OCI-LY3 (cell line): ENCODE results near the gene MAP3K2.
"Not testable (repeated sequence)": the region's sequence is repeated elsewhere in the genome, so short reads cannot be mapped to it uniquely, and the experiment has no call there.

Experiments used
- H2AFZ ChIP-seq: fragments of 200-600, 300-600 bp; shearing (Covaris generic); 2 replicates; pipeline ENCODE4 v1.6.0; 2014; ENCODE audit warnings: antibody characterized with exemption, low read depth, low read length
- H3K27ac ChIP-seq: fragments of 200-600, 300-600 bp; sonication (generic); 2 replicates; pipeline ENCODE4 v1.5.1; 2014; ENCODE audit warnings: mild to moderate bottlenecking, low read length, moderate library complexity, mixed read lengths
- H3K27me3 ChIP-seq: fragments of 200-600, 300-600 bp; sonication (generic); 2 replicates; pipeline ENCODE4 v1.6.1; 2014; ENCODE audit warnings: low read depth, low read length, mixed read lengths
- H3K36me3 ChIP-seq: fragments of 200-600, 300-600 bp; sonication (generic); replicated peaks from 2 replicates; pipeline ENCODE3; 2014; ENCODE audit warnings: low read depth, low read length, mixed read lengths
- H3K4me1 ChIP-seq: fragments of 300-600, 200-600 bp; sonication (generic); 2 replicates; pipeline ENCODE4 v1.6.1; 2014; ENCODE audit warnings: low read length, mixed read lengths
- H3K4me2 ChIP-seq: fragments of 200-600, 300-600 bp; sonication (generic); 2 replicates; pipeline ENCODE4 v1.6.1; 2014; ENCODE audit warnings: low read length, mixed read lengths
- H3K4me3 ChIP-seq: fragments of 300-600, 200-600 bp; sonication (generic); 2 replicates; pipeline ENCODE4 v1.5.1; 2014; ENCODE audit warnings: antibody characterized with exemption, mild to moderate bottlenecking, low read length, moderate library complexity
- H3K79me2 ChIP-seq: fragments of 300-600, 200-600 bp; shearing (Covaris generic); 2 replicates; pipeline ENCODE4 v1.6.1; 2014; ENCODE audit warnings: mild to moderate bottlenecking, low read length, mixed read lengths
- H3K9ac ChIP-seq: fragments of 300-600, 200-600 bp; shearing (Covaris generic); 2 replicates; pipeline ENCODE4 v1.6.0; 2014; ENCODE audit warnings: mild to moderate bottlenecking, low read length, moderate library complexity
- H3K9me3 ChIP-seq: fragments of 200-600, 300-600 bp; shearing (Covaris generic); 2 replicates; pipeline ENCODE4 v1.6.1; 2014; ENCODE audit warnings: low read length, mixed read lengths; ENCODE audit not compliant: insufficient read depth
- H4K20me1 ChIP-seq: fragments of 200-600, 300-600 bp; sonication (generic); 2 replicates; pipeline ENCODE4 v1.6.1; 2016; ENCODE audit warnings: low read length, mixed read lengths; ENCODE audit not compliant: insufficient read depth
- EZH2phosphoT487 ChIP-seq: fragments of 200-600 bp; shearing (Covaris generic); IDR thresholded peaks from 2 replicates; pipeline ENCODE4 v1.6.1; 2018; ENCODE audit warnings: antibody characterized with exemption, mixed run types, low read depth
- TF ChIP-seq, protein P1 (sequence below): fragments of 200-600, 300-600 bp; sonication (generic); IDR thresholded peaks from 2 replicates; pipeline ENCODE4 v1.5.1; 2014; ENCODE audit warnings: antibody characterized with exemption, low read length, low read depth

MAP3K2 gene

DNA sequence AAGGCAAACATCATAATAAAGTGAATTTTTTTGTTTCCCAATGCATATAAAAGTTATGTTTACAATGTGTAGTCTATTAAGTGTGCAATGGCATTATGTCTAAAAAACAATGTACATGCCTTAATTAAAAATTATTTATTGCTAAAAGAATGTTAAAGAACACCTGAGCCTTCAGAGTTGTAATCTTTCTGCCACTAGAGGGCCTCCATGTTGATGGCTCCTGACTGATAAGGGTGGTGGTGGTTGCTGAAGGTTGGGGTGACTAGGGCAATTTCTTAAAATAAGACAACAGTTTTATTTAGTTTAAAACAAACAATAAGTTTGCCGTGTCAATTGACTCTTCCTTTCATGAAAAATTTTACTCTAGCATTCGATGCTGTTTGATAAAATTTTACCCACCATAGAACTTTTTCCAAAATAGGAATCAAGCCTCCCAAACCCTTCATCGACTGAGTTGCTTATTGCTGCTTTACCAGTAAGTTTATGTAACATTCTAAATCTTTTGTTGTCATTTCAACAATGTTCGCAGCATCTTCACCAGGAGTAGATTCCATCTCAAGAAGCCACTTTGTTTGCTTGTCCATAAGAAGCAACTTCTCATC is 32.3 kb downstream of the MAP3K2 start:
- peaks cover 71% of the 10 kb centered on the region for H4K20me1 ChIP-seq
- no peaks in the 10 kb centered on the region for H3K9me3 ChIP-seq
- no peak overlapping the region for H3K4me3 ChIP-seq
- H3K4me2 ChIP-seq, result no peak overlapping the region
- H3K4me1 ChIP-seq, result no peaks in the 10 kb centered on the region
- no peak for TF ChIP-seq EZH2phosphoT487
- TF ChIP-seq, protein P1, sequence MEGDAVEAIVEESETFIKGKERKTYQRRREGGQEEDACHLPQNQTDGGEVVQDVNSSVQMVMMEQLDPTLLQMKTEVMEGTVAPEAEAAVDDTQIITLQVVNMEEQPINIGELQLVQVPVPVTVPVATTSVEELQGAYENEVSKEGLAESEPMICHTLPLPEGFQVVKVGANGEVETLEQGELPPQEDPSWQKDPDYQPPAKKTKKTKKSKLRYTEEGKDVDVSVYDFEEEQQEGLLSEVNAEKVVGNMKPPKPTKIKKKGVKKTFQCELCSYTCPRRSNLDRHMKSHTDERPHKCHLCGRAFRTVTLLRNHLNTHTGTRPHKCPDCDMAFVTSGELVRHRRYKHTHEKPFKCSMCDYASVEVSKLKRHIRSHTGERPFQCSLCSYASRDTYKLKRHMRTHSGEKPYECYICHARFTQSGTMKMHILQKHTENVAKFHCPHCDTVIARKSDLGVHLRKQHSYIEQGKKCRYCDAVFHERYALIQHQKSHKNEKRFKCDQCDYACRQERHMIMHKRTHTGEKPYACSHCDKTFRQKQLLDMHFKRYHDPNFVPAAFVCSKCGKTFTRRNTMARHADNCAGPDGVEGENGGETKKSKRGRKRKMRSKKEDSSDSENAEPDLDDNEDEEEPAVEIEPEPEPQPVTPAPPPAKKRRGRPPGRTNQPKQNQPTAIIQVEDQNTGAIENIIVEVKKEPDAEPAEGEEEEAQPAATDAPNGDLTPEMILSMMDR, result peak; percentile 62
- no peaks in the 10 kb centered on the region for H3K36me3 ChIP-seq
- H3K27ac ChIP-seq, result no peak overlapping the region
- no peaks in the 10 kb centered on the region for H3K27me3 ChIP-seq
- peaks cover 71% of the 10 kb centered on the region for H3K79me2 ChIP-seq
- no peak overlapping the region for H2AFZ ChIP-seq
- no peak overlapping the region for H3K9ac ChIP-seq

DNA sequence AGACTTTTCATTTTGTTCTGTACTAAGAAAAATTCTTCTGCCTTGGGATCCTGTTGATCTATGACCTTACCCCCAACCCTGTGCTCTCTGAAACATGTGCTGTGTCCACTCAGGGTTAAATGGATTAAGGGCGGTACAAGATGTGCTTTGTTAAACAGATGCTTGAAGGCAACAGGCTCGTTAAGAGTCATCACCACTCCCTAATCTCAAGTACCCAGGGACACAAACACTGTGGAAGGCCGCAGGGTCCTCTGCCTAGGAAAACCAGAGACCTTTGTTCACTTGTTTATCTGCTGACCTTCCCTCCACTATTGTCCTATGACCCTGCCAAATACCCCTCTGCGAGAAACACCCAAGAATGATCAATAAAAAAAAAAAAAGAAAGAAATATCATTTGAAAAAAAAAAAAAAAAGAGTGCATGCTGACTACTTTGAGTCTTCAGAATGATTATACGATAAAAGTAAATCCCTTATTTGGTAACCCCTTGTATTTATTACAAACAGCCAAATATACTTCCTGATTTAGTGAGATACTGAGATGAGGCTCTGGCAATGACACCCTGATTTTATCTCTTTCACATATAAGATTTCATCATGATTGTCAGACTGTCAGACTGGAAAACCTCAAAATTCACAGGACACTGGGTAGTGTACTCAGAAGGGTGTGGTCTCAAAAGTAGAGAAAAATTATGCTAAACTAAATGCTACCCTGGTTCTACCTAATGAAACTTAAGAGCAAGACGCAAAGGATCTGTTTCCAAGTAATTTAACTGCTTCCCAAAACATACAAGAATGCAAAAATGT is 33.7 kb downstream of the MAP3K2 start:
- H3K36me3 ChIP-seq, H3K9me3 ChIP-seq, H3K4me1 ChIP-seq, H3K4me3 ChIP-seq, H2AFZ ChIP-seq, H3K9ac ChIP-seq, H3K27me3 ChIP-seq, H3K4me2 ChIP-seq, H3K27ac ChIP-seq: not testable (repeated sequence)
- H3K79me2 ChIP-seq, result peaks cover 70% of the 10 kb centered on the region
- peaks cover 65% of the 10 kb centered on the region for H4K20me1 ChIP-seq

DNA sequence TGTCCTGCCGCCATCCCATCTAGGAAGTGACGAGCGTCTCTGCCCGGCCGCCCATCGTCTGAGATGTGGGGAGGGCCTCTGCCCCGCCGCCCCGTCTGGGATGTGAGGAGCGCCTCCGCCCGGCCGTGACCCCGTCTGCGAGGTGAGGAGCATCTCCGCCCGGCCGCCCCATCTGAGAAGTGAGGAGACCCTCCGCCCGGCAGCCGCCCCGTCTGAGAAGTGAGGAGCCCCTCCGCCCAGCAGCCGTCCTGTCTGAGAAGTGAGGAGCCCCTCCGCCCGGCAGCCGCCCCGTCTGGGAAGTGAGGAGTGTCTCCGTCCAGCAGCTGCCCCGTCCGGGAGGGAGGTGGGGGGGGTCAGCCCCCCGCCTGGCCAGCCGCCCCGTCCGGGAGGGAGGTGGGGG is 34.6 kb downstream of the MAP3K2 start:
- H3K27ac ChIP-seq, H3K9ac ChIP-seq, H3K4me2 ChIP-seq, H3K27me3 ChIP-seq, H3K4me3 ChIP-seq, H2AFZ ChIP-seq, H3K4me1 ChIP-seq, H3K36me3 ChIP-seq, H3K9me3 ChIP-seq: not testable (repeated sequence)
- peaks cover 64% of the 10 kb centered on the region for H4K20me1 ChIP-seq
- peaks cover 71% of the 10 kb centered on the region for H3K79me2 ChIP-seq

DNA sequence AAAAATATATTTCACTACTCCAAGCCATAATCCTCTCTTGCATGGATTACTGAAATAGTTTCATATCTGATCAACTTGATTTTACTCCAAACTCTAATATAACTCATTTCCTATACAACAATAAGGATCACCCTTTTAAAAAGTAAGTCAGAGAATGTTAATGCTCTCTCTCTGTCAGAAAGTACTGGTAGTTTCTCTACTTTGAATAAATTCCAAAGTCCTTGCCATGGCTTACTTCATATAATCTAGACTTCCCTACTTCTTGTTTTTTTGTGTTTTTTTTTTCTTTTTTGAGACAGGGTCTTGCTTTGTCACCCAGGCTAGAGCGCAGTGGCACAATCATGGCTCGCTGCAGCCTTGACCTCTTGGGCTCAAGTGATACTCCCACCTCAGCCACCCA is 36.2 kb downstream of the MAP3K2 start:
- H3K9me3 ChIP-seq, result no peaks in the 10 kb centered on the region
- H3K79me2 ChIP-seq, result peaks cover 69% of the 10 kb centered on the region
- H3K9ac ChIP-seq, result no peak overlapping the region
- no peak overlapping the region for H3K27ac ChIP-seq
- peaks cover 5% of the 10 kb centered on the region for H3K4me1 ChIP-seq
- H3K4me2 ChIP-seq, result no peak overlapping the region
- TF ChIP-seq, protein P1, result no peak
- no peak for TF ChIP-seq EZH2phosphoT487
- no peak overlapping the region for H3K4me3 ChIP-seq
- H4K20me1 ChIP-seq, result peaks cover 62% of the 10 kb centered on the region
- no peaks in the 10 kb centered on the region for H3K36me3 ChIP-seq
- no peaks in the 10 kb centered on the region for H3K27me3 ChIP-seq
- no peak overlapping the region for H2AFZ ChIP-seq

DNA sequence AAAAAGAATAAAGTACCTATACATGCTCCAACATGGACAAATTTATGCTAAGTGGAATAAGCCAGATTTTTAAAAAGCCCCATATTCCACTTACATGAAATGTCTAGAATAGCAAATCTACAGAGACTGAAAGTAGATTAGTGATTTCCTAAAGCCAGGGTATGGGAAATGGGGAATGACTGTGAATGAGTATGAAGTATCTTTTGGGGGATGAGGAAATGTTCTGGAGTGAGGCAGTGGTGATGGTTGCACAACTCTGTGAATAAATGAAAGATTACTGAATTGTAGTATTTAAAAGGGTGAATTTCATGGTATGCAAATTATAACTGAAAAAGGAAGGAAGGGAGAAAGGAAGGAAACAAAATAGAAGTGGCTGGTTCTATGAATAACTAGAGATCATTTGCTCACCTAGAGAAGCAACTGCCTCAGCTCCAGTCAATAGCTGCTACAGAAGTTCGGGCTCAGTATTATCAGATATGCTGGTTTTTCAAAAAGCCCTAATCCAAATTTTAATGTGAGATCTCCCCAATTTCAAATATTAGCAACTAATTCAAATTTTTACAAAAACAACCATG is 39.3 kb downstream of the MAP3K2 start:
- Histone ChIP-seq H3K9me3 (no peaks in the 10 kb centered on the region), H3K9ac (no peak overlapping the region), H3K36me3 (no peaks in the 10 kb centered on the region), H3K4me2 (no peak overlapping the region), H3K4me3 (no peak overlapping the region), H3K27ac (no peak overlapping the region), H3K79me2 (peaks cover 77% of the 10 kb centered on the region), H2AFZ (no peak overlapping the region), H4K20me1 (peaks cover 57% of the 10 kb centered on the region), H3K27me3 (no peaks in the 10 kb centered on the region), H3K4me1 (peaks cover 5% of the 10 kb centered on the region)
- TF ChIP-seq EZH2phosphoT487, result no peak
- TF ChIP-seq, protein P1, result no peak
